Measurements from ENCODE around the gene ROS1. TPM values are rescaled to one million over a fixed set of nuclear protein-coding genes. Genes with fewer than 3 reads are reported as not detected.

The ROS1 gene
- total RNA-seq, 1 experiment from 2014 or later: not detected

DNA sequence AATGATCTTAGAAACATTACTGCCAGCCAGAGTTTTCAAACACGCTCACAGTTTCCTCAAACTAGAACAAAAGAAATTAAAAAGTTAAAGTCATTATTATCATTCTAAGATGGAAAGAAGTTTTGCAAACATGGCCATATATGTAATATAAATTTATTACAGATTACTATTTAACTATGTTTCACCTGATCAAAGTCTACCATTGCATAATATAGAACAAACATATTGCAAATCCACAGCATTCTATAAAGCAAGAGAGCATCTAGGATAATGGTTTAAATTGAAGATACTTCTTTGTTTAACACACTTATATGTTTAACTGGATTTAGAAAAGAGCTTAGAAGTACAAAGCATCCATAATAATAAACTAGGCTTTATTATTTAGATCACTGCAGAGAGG, 30.5 kb upstream of the ROS1 start:
- Histone ChIP-seq H3K27ac (ENCODE audit: insufficient read length, low read depth, low read length) (no peak overlapping the region), H3K4me1 (ENCODE audit: insufficient read depth, low read length) (no peaks in the 10 kb centered on the region), H4K20me1 (ENCODE audit: control insufficient read depth, insufficient read depth, insufficient read length) (no peaks in the 10 kb centered on the region), H3K79me2 (ENCODE audit: insufficient read depth, low read length) (no peaks in the 10 kb centered on the region), H2BK5ac (ENCODE audit: insufficient read length, low read length) (no peak overlapping the region), H2BK20ac (ENCODE audit: low read depth, low read length, poor library complexity, severe bottlenecking) (no peak overlapping the region), H3K23ac (ENCODE audit: insufficient read length, low read depth, low read length) (no peak overlapping the region), H3K4me2 (ENCODE audit: insufficient read depth, insufficient read length, low read length) (no peak overlapping the region), H2AFZ (ENCODE audit: low read length) (no peak overlapping the region), H3K27me3 (ENCODE audit: insufficient read depth, low read length) (no peaks in the 10 kb centered on the region), H3K18ac (ENCODE audit: insufficient read length, low read depth, low read length) (no peak overlapping the region), H3K9ac (ENCODE audit: extremely low read depth, insufficient read length, low read length) (no peak overlapping the region), H2BK15ac (ENCODE audit: low read depth, low read length) (no peak overlapping the region), H2BK12ac (ENCODE audit: insufficient read length, low read depth, low read length) (no peak overlapping the region), H3K9me3 (ENCODE audit: control insufficient read depth, low read depth, low read length) (no peaks in the 10 kb centered on the region), H3T11ph (ENCODE audit: low read length) (no peak overlapping the region), H2BK120ac (ENCODE audit: low read depth, low read length, poor library complexity, severe bottlenecking) (no peak overlapping the region), H3K56ac (ENCODE audit: insufficient read length, low read depth, low read length) (no peak overlapping the region), H3K4ac (ENCODE audit: low read depth, low read length) (no peak overlapping the region), H3K23me2 (ENCODE audit: insufficient read length, low read depth, low read length, poor library complexity, severe bottlenecking) (no peaks in the 10 kb centered on the region), H2AK5ac (ENCODE audit: insufficient read length, low read length) (no peak overlapping the region), H4K8ac (replicated peaks; ENCODE audit: insufficient read length, low read depth, low read length) (no peak overlapping the region), H4K5ac (ENCODE audit: insufficient read length, low read depth, low read length) (no peak overlapping the region), H3K14ac (ENCODE audit: insufficient read depth, low read length) (no peak overlapping the region), H4K91ac (ENCODE audit: insufficient read length, low read depth, low read length) (no peak overlapping the region), H3K79me1 (ENCODE audit: insufficient read depth, low read depth, low read length, poor library complexity, severe bottlenecking) (no peaks in the 10 kb centered on the region)
- no peak for DNase-seq
- Mint-ChIP-seq H3K27me3 (ENCODE audit: low read depth) (no peaks in the 10 kb centered on the region), H3K4me1 (peaks cover 5 to 7% of the 10 kb centered on the region in 2 experiments; a peak in 3 of 4 replicates), H3K36me3 (ENCODE audit: insufficient read depth in 1 of 3, low read depth in 3 of 3) (no peaks in the 10 kb centered on the region), H3K4me3 (no peak overlapping the region), H3K27ac (no peak overlapping the region), H3K9me3 (no peaks in the 10 kb centered on the region)
- TF ChIP-seq, protein P1, sequence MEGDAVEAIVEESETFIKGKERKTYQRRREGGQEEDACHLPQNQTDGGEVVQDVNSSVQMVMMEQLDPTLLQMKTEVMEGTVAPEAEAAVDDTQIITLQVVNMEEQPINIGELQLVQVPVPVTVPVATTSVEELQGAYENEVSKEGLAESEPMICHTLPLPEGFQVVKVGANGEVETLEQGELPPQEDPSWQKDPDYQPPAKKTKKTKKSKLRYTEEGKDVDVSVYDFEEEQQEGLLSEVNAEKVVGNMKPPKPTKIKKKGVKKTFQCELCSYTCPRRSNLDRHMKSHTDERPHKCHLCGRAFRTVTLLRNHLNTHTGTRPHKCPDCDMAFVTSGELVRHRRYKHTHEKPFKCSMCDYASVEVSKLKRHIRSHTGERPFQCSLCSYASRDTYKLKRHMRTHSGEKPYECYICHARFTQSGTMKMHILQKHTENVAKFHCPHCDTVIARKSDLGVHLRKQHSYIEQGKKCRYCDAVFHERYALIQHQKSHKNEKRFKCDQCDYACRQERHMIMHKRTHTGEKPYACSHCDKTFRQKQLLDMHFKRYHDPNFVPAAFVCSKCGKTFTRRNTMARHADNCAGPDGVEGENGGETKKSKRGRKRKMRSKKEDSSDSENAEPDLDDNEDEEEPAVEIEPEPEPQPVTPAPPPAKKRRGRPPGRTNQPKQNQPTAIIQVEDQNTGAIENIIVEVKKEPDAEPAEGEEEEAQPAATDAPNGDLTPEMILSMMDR (conservative IDR thresholded peaks at IDR 0.05): no peak
- no CpG with 5 or more reads among the region's 1 CpG for WGBS (ENCODE audit: extremely low coverage, insufficient read length, low lambda C conversion rate)
